ENCODE results near the gene TMC1.

- TF ChIP-seq YY1 (IDR thresholded peaks at IDR 0.05; ENCODE audit: insufficient read depth, insufficient read length) (no peak), SUZ12 (IDR thresholded peaks at IDR 0.05; ENCODE audit: extremely low read depth, insufficient read depth, insufficient read length) (no peak)
Measured at GRCh38 chr9:72882117-72882775, 360.8 kb downstream of the TMC1 start.
